Measurements from ENCODE around the gene PDE4D.

The PDE4D gene

DNA sequence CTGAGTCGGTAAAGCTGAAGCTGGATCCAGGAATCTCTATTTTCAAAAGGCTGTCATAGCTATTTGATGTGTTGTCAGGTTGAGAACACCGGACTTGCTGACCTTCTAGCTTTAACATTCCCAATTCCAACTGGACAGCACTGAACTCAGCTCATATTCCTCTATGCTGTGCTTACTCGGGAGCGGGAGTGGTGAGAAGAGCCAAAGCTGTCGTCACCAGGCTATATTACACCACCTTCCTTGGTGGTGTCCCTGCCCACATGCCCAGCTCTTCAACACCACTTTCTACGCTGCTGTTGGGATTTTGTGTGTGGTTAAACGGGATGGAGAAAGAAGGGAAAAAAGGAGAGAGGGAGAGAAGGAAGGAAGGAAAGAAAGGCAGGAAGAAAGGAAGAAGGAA, 657.1 kb downstream of the PDE4D start:
- no peak overlapping the region for H2BK120ac ChIP-seq (ENCODE audit: low read depth, low read length)

DNA sequence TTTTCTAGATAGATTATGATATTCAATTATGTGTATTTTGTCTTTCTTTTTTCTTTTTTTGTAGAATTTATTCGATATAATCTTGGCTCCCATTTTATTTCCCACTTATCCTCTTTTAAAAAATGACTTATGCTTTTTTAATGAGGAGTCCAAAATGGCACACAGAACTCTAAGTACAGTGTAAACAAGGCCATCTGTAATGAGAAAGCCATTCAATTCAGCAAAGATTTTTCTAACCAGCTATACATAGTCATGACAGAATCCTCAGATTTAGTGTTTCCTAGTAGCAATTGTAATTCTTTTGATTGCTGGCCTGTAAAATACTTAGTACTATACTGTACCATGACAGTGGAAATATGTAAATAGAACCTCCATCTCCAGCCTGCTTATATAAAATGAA, 659.3 kb downstream of the PDE4D start:
- H4K91ac ChIP-seq (ENCODE audit: low read depth, low read length, poor library complexity): no peak overlapping the region
- no peak overlapping the region for H3K18ac ChIP-seq (ENCODE audit: low read length)
- no peak overlapping the region for H3K4me2 ChIP-seq (ENCODE audit: insufficient read depth, low read length, poor library complexity, severe bottlenecking)
- no peak overlapping the region for H4K8ac ChIP-seq (ENCODE audit: low read depth, low read length)
- no peak for DNase-seq (ENCODE audit: low spot score)
- no peaks in the 10 kb centered on the region for H3K4me1 ChIP-seq (ENCODE audit: control insufficient read depth in 2 of 2, insufficient read depth in 1 of 2, low read depth in 1 of 2, low read length in 2 of 2)
- no peak overlapping the region for H3K4me3 ChIP-seq (ENCODE audit: low read length in 2 of 2)
- no peaks in the 10 kb centered on the region for H3K27me3 ChIP-seq (ENCODE audit: control insufficient read depth in 3 of 3, insufficient read depth in 3 of 3, low read depth in 1 of 3, low read length in 3 of 3)
- no peak overlapping the region for H3K9ac ChIP-seq (ENCODE audit: low read depth, low read length, poor library complexity)
- H3K79me1 ChIP-seq (ENCODE audit: low read depth, low read length): no peaks in the 10 kb centered on the region
- H2AFZ ChIP-seq (ENCODE audit: low read length): no peak overlapping the region
- H3K27ac ChIP-seq (replicated peaks; ENCODE audit: low read length): no peak overlapping the region
- no peak overlapping the region for H2AK5ac ChIP-seq (ENCODE audit: low read depth, low read length)
- no peak overlapping the region for H2BK120ac ChIP-seq (ENCODE audit: low read depth, low read length)
- no CpG with 5 or more reads among the region's 1 CpG for WGBS, 2 donors (ENCODE audit: extremely low coverage in 2 of 2, insufficient read length in 2 of 2, insufficient replicate concordance in 1 of 2)
- H3K14ac ChIP-seq (ENCODE audit: low read length): no peak overlapping the region
- no peak overlapping the region for H2BK5ac ChIP-seq (ENCODE audit: low read length)
- no peaks in the 10 kb centered on the region for H3K9me3 ChIP-seq (replicated peaks in 1 of 2; ENCODE audit: control insufficient read depth in 2 of 2, insufficient read depth in 1 of 2, low read depth in 1 of 2, low read length in 2 of 2)
- H3K4ac ChIP-seq (ENCODE audit: low read length): no peak overlapping the region
- H3K23ac ChIP-seq (ENCODE audit: low read depth, low read length, poor library complexity): no peak overlapping the region
- H2BK12ac ChIP-seq (ENCODE audit: low read length): no peak overlapping the region
- H3K36me3 ChIP-seq (replicated peaks in 1 of 2; ENCODE audit: control insufficient read depth in 2 of 2, insufficient read depth in 2 of 2, low read length in 2 of 2): no peaks in the 10 kb centered on the region
- no peak overlapping the region for H2BK15ac ChIP-seq (ENCODE audit: low read length)

More for the DNA sequence above, 657.1 kb downstream of the PDE4D start:
- Histone ChIP-seq H3K36me3 (replicated peaks in 1 of 2; ENCODE audit: control insufficient read depth in 2 of 2, insufficient read depth in 2 of 2, low read length in 2 of 2) (no peaks in the 10 kb centered on the region), H3K4me2 (ENCODE audit: insufficient read depth, low read length, poor library complexity, severe bottlenecking) (no peak overlapping the region), H4K8ac (ENCODE audit: low read depth, low read length) (no peak overlapping the region), H3K4me3 (ENCODE audit: low read length in 2 of 2) (no peak overlapping the region), H3K79me1 (ENCODE audit: low read depth, low read length) (no peaks in the 10 kb centered on the region), H3K14ac (ENCODE audit: low read length) (no peak overlapping the region), H3K18ac (ENCODE audit: low read length) (no peak overlapping the region), H2BK15ac (ENCODE audit: low read length) (no peak overlapping the region), H3K27ac (replicated peaks; ENCODE audit: low read length) (no peak overlapping the region), H3K9me3 (replicated peaks in 1 of 2; ENCODE audit: control insufficient read depth in 2 of 2, insufficient read depth in 1 of 2, low read depth in 1 of 2, low read length in 2 of 2) (no peaks in the 10 kb centered on the region), H3K4me1 (ENCODE audit: control insufficient read depth in 2 of 2, insufficient read depth in 1 of 2, low read depth in 1 of 2, low read length in 2 of 2) (no peaks in the 10 kb centered on the region), H2BK5ac (ENCODE audit: low read length) (no peak overlapping the region), H3K9ac (ENCODE audit: low read depth, low read length, poor library complexity) (no peak overlapping the region), H2BK12ac (ENCODE audit: low read length) (no peak overlapping the region), H3K4ac (ENCODE audit: low read length) (no peak overlapping the region), H2AK5ac (ENCODE audit: low read depth, low read length) (no peak overlapping the region), H3K27me3 (ENCODE audit: control insufficient read depth in 3 of 3, insufficient read depth in 3 of 3, low read depth in 1 of 3, low read length in 3 of 3) (no peaks in the 10 kb centered on the region), H2AFZ (ENCODE audit: low read length) (no peak overlapping the region), H4K91ac (ENCODE audit: low read depth, low read length, poor library complexity) (no peak overlapping the region), H3K23ac (ENCODE audit: low read depth, low read length, poor library complexity) (no peak overlapping the region)
- WGBS, 2 donors (ENCODE audit: extremely low coverage in 2 of 2, insufficient read length in 2 of 2, insufficient replicate concordance in 1 of 2): 100% methylated on average over 1 of the region's 7 CpGs; no CpG with 5 or more reads in 1 of the 2 donors
- no peak for DNase-seq (ENCODE audit: low spot score)

DNA sequence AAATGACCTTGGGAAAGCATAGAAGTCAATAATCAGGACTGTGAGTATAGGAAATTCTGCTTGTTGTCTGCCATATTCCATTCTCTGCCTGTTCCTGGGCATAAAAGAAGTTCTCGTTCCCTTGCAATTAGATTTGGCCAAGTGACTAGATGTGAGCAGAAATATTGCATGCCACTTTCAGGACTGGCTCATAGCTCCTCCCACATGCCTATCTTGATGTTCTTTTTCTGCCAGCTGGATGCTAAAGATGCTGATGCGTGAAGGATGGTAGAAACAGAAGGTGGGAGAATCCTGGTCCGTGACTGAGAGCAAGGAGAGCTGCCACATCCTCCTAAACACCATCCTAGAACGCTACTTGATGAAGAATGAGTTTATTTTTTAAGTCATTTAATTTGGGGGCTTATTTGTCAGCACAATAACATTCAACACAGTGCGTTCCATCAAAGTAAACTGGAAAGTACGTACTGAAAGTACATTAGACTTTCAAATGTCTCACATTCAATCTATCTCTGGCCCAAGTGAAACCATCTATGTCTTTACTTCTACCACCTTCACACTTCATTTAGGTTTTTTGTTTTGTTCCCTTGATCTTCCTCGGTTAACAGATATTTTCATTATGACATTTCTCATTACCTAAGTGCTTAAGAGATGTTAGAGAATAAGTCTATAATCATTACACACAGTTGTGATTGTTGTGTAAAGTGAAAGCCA, 662.1 kb downstream of the PDE4D start:
- Histone ChIP-seq H3K27ac (replicated peaks; ENCODE audit: low read length) (no peak overlapping the region), H3K18ac (ENCODE audit: low read length) (no peak overlapping the region), H3K36me3 (replicated peaks in 1 of 2; ENCODE audit: control insufficient read depth in 2 of 2, insufficient read depth in 2 of 2, low read length in 2 of 2) (no peaks in the 10 kb centered on the region), H3K4ac (ENCODE audit: low read length) (no peak overlapping the region), H3K4me3 (ENCODE audit: low read length in 2 of 2) (no peak overlapping the region), H3K14ac (ENCODE audit: low read length) (no peak overlapping the region), H2AFZ (ENCODE audit: low read length) (no peak overlapping the region), H2AK5ac (ENCODE audit: low read depth, low read length) (no peak overlapping the region), H2BK12ac (ENCODE audit: low read length) (no peak overlapping the region), H3K9ac (ENCODE audit: low read depth, low read length, poor library complexity) (no peak overlapping the region), H4K8ac (ENCODE audit: low read depth, low read length) (no peak overlapping the region), H2BK15ac (ENCODE audit: low read length) (no peak overlapping the region), H3K79me1 (ENCODE audit: low read depth, low read length) (no peaks in the 10 kb centered on the region), H3K23ac (ENCODE audit: low read depth, low read length, poor library complexity) (no peak overlapping the region), H3K27me3 (ENCODE audit: control insufficient read depth in 3 of 3, insufficient read depth in 3 of 3, low read depth in 1 of 3, low read length in 3 of 3) (no peaks in the 10 kb centered on the region), H3K4me1 (ENCODE audit: control insufficient read depth in 2 of 2, insufficient read depth in 1 of 2, low read depth in 1 of 2, low read length in 2 of 2) (no peaks in the 10 kb centered on the region), H2BK5ac (ENCODE audit: low read length) (no peak overlapping the region), H3K9me3 (replicated peaks in 1 of 2; ENCODE audit: control insufficient read depth in 2 of 2, insufficient read depth in 1 of 2, low read depth in 1 of 2, low read length in 2 of 2) (no peaks in the 10 kb centered on the region), H3K4me2 (ENCODE audit: insufficient read depth, low read length, poor library complexity, severe bottlenecking) (no peak overlapping the region), H4K91ac (ENCODE audit: low read depth, low read length, poor library complexity) (no peak overlapping the region), H2BK120ac (ENCODE audit: low read depth, low read length) (no peak overlapping the region)
- WGBS, 2 donors (ENCODE audit: extremely low coverage in 2 of 2, insufficient read length in 2 of 2, insufficient replicate concordance in 1 of 2): no CpG with 5 or more reads among the region's 7 CpGs
- DNase-seq (ENCODE audit: low spot score): peak; percentile 3

DNA sequence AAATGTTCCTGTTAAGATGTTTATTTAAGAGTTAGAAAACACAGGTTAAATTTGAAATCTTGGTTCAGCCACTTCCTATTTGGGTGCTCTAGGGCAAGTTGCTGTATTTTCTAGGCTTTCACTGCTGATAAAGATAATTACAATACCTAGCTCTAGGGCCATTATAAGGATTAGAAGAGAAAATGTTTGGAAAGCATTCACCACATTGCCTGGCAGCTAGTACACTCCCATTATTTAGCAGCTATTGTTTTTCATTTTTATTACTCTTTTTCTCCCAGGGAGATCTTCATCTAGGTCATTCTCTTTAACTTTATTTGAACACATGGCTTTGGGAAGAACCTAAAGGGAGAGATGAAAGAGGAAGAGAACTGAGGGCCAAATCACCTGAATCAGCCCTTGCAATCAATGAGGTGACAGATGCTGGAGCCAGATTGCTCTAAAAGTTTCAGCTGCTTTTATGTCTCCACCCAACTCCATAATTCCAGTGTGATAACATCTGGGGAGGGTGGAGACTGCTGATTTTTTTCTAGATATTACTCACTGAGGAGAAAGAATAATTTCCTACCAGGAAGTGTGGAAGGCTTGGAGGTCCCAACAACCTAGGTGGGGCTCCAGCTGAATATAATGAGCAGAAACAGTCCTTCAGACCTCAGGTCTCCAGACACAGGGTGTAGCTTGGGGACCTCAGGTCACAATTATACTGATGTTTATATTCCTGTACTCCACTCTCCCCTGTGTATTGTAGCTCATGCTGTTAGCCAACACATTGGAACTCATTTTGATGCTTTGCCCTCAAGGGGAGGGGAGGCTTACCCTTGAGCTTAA, 670.6 kb downstream of the PDE4D start:
- H3K27me3 ChIP-seq (ENCODE audit: control insufficient read depth in 3 of 3, insufficient read depth in 3 of 3, low read depth in 1 of 3, low read length in 3 of 3): no peaks in the 10 kb centered on the region
- no peak overlapping the region for H3K9ac ChIP-seq (ENCODE audit: low read depth, low read length, poor library complexity)
- no peak overlapping the region for H3K4me3 ChIP-seq (ENCODE audit: low read length in 2 of 2)
- H2BK5ac ChIP-seq (ENCODE audit: low read length): no peak overlapping the region
- no peak overlapping the region for H2AFZ ChIP-seq (ENCODE audit: low read length)
- no peak overlapping the region for H2BK12ac ChIP-seq (ENCODE audit: low read length)
- H3K23ac ChIP-seq (ENCODE audit: low read depth, low read length, poor library complexity): no peak overlapping the region
- H4K91ac ChIP-seq (ENCODE audit: low read depth, low read length, poor library complexity): no peak overlapping the region
- H4K8ac ChIP-seq (ENCODE audit: low read depth, low read length): no peak overlapping the region
- H3K36me3 ChIP-seq (replicated peaks in 1 of 2; ENCODE audit: control insufficient read depth in 2 of 2, insufficient read depth in 2 of 2, low read length in 2 of 2): no peaks in the 10 kb centered on the region
- H2BK120ac ChIP-seq (ENCODE audit: low read depth, low read length): no peak overlapping the region
- H3K79me1 ChIP-seq (ENCODE audit: low read depth, low read length): no peaks in the 10 kb centered on the region
- no peak for DNase-seq (ENCODE audit: low spot score)
- no peak overlapping the region for H3K4me2 ChIP-seq (ENCODE audit: insufficient read depth, low read length, poor library complexity, severe bottlenecking)
- H3K4me1 ChIP-seq (ENCODE audit: control insufficient read depth in 2 of 2, insufficient read depth in 1 of 2, low read depth in 1 of 2, low read length in 2 of 2): no peaks in the 10 kb centered on the region
- H3K27ac ChIP-seq (replicated peaks; ENCODE audit: low read length): no peak overlapping the region
- H2AK5ac ChIP-seq (ENCODE audit: low read depth, low read length): no peak overlapping the region
- H3K9me3 ChIP-seq (replicated peaks in 1 of 2; ENCODE audit: control insufficient read depth in 2 of 2, insufficient read depth in 1 of 2, low read depth in 1 of 2, low read length in 2 of 2): no peaks in the 10 kb centered on the region
- H2BK15ac ChIP-seq (ENCODE audit: low read length): no peak overlapping the region
- no peak overlapping the region for H3K4ac ChIP-seq (ENCODE audit: low read length)
- H3K14ac ChIP-seq (ENCODE audit: low read length): no peak overlapping the region
- H3K18ac ChIP-seq (ENCODE audit: low read length): no peak overlapping the region
